Suppressor macrophage treated with lipopolysaccharide for 1 hour (primary cell): ENCODE data around the gene CEP85L.

Experiments used
- DNase-seq, 3 donors: peaks; one replicate each; pipeline ENCODE4 v3.0.0-alpha.2; 2020 to 2022

Gene CEP85L

DNA sequence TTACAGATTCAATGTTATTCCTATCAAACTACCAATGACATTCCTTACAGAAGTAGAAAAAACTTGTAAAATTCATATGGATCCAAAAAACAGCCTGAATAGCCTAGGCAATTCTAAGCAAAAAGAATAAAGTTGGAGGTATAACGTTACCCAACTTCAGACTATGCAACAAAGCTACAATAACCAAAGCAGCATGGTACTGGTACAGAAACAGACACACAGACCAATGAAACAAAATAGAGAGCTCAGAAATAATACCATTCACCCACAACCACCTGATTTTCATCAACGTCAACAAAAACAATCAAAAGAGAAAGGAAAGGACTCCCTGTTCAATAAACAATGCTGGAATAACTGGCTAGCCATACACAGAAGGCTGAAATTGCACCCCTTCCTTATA is 120.4 kb downstream of the CEP85L start:
- DNase-seq, result no peak

DNA sequence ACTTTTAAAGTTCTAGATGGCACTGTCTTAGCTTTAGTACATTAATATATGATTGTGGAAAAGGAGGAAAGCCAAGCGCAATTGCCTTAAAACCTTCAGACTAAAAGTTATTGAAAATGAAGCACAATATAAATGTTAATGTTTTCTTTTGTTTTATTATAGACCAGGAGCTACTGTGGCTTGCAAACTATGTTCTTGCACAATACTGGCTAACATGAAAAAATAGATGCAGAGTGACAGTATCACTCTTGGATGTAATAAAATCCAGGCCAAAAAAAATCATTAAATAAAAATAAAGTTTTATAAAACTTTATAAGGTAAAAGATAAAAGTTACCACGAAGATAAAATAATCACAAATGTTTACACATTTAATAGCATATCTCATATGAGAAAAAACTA is 121.6 kb downstream of the CEP85L start:
- no peak for DNase-seq

DNA sequence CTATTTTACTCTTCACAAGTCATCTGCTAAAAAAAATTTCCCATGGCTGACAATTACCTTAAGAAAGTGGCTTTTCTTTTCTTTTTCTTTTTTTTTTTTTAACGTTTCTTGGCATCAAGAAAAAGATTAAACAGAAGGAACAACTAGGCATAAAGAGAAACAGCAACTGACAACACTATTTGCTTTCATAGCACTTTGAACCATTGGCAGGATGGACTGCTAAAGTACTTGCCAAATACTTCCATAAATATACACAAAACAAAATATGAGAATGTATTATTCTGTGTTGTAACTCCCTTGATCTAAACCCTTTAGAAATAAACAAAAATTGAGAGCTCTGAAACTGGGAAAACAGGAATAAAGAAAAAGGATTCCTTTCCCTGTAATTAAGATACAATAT is 123.3 kb downstream of the CEP85L start:
- no peak for DNase-seq

DNA sequence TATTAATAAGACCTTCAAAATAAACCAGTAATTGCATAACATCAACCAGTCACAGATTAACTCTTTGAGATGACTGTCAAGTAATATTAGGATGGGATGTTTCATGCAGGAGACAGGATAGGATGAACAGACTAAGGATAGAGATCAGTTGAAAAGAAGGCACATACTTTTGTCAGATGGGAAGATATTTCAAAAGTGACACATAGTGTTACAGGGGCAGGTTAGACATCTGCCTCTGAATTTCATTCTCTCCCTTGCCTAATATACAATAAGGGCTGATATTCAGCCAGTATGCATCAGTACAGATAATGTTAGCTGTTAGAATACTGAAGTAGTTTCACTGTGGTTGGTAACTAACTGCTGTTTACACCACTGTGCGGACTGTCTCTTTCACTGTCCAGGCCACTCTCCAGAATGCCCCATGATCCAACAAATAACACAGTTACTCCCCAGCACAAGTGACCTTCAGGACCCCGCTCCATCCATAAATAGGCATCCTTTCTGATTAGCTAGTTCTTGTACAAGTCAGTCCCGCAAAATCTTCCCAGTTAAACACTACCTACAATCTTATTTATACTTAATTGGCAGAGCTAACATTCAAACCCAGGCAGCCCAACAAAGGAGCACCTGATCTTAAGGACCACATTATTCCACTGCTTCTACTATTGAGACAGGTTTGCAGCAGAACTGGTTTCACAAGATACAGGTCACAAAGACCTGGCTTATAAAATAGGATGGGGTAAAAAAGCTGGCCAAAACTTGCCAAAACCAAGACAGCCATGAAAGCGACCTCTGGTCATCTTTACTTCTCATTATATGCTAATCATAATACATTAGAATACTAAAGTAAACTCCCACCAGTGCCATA is 125.2 kb downstream of the CEP85L start:
- DNase-seq, result no peak

DNA sequence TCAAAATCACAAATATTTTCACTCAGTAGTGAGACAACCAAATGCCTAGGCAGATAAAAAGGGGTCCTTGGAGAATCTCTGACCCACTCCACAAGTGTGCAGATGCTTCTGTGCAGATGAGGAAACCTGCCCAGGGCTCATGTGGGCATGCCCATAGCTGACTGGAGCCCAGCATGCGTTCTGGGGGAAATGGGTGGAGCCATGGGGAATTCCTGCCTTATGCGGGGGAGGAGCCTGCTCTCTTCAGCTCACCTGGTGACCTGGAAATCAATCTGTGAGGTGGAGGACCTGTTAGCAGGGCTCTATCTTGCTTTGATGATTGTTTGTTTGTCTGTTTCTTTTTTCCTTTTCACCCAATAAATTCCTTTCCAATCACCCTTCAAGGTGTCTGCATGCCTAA is 126.7 kb downstream of the CEP85L start:
- no peak for DNase-seq

DNA sequence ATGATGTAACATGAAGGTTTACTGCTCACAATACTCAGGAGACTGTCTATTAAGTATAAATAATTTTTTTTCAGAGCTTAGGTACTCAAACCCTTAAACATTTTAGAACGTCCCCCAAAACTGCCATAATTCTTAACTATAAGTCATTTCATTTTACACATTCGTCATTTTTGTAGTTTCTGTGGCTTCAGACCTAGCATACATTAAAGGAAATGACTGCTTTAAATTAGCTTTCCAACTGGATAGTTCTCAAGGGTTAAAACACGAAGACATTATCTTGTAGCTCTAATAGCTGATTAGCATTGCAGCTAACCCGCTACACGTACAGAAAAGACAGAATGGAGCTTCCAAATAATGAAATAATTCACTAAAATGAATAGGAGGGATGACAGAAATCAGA is 128.2 kb downstream of the CEP85L start:
- no peak for DNase-seq

DNA sequence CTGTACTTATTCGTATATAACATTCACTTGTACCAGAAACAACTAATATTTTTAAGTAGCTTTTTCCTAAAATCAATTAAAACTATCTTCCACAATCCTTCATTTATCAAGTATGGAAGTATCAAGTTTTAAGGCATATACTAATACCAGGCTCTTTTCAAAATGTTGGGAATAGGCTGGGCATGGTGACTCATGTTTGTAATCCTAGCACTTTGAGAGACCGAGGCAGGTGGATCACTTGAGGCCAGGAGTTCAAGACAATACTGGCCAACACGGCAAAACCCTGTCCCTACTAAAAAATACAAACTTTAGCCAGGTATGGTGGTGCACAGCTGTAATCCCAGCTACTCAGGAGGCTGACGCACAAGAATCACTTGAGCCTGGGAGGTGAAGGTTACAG is 129.0 kb downstream of the CEP85L start:
- no peak for DNase-seq

DNA sequence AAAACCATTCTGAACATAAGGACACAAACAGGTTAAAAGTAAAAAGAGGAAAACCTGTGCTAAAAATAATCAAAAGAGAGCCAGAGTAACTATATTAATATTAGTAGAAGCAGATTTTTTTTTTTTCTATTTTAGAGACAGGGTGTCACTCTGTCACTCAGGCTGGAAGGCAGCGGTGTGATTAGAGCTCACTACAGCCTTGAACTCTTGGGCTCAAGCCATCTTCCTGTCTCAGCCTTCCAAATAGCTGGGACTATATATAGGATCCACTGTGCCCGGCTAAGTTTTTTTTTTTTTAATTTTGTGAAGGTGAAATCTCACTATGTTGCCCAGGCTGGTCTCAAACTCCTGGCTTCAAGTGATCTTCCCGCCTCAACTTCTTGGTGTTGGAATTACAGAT is 136.7 kb downstream of the CEP85L start:
- no peak for DNase-seq

DNA sequence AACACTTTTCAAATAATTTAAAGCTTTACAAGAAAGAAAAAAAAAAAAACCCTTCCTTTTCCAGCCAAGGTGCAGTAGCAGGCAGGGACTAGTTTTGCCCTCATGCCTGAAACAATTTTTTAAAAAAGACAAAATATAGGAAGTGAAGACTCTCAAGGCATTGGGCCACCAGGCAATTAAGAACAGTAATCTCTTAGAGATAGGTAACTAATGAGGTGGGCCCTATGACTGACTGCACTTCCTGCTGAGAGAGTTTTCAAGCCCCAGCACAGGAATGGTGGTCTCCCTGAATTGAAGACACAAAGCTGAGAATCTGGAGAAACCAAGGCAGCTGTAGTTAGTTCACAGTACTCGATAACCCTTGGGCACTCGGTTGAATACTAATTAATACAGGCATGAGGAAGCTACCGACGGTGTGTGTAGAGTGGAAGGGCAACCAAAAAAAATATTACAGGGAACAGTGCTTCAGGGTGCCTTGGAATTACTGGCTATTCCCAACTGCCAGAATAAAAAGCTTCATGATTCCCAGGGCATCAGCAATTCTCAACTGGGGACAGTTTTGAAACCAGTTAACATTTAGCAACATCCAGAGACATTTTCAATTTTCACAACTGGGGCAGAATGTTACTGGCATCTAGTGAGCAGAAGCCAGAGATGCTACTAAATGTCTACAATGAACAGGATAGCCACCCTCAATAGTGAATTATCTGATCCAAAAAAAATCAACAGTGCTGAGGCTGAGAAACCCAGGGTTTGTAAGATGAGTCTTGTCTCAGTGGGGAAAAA is 139.3 kb downstream of the CEP85L start:
- no peak for DNase-seq

DNA sequence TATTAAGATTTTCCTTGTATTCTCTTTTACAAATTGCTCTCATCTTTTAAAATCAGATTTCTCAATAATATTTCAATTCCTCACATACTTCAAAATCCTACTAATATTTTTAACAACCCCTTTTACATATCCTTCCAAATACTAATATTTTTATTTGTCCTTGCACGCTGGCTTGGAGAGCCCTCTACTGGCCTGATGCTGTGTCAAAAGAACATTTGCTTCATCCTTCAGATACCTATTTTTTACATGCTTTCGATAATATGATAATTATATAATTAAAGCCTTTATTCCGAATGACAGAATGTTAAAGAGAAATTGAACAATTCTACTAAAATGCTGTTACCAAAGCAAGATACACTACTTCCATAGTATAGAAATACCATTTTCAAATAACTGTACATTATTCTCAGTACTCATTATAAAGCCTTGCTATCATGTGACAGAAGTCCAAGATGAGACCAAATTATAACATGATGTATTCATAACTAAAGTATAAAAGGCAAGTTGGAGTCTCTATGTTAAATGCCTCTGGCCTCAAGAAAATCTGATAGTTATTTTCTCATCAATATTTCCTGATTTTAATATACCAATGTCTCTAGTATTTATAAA is 142.3 kb downstream of the CEP85L start:
- DNase-seq, result peak in 1 of 3 donors; percentile 7

DNA sequence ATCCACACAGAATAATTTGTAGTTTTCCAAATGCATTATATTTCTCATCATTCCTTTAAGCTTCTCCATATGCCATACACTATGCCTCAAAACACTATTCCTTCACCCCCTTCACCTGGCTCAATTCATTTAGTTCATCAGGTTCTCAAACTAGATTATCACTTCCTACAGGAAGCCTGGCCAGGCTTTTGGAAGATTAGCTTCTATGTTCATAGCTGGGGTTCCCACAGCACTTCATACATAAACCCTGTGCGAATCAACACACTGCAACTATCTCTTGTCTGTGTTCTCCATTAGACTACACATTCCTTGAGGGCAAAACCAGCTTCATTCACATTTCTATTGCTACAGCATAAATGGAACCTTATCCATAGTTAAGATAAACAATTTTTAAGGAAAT is 143.8 kb downstream of the CEP85L start:
- DNase-seq, result no peak

DNA sequence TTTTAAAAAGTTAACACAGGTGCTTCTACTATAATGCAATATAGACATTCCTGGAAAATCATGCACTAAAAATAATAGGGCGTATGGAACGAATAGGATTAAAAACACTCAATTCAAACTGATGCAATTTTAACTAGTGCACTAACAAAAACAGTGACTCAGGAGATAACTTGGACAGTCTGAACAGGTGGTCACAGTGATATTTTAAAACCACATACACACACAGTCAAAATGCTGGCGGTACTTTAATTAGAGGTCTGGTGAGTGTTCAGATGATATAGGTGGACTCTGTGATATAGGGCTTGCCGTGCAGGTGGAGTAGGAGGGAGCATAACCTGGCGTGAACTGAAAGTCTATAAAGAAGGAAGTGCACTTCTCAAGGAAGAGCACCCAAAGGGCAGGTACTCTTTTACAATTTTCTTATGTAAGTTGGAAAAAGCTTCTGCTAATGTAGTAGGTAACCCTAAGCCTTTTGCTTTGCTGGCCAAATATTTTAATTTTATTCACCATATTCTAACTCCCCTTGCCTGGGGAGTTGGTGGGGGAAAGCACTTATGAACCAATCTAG is 145.2 kb downstream of the CEP85L start:
- no peak for DNase-seq

DNA sequence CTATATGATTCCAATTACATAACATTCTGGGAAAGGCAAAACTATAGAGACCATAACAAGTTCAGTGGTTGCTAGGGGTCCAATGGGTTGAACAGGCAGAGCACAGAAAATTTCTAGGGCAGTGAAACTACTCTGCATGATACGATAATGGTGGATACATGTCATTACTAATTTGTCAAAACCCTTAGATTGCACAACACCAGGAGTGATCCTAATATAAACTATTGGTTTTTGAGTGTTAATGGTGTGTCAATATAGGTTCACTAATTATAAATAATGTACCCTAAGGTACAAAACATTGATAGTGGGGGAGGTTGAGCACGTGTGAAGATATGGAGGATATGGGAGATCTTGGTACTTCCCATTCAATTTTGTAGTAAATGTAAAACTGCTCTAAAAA is 145.7 kb downstream of the CEP85L start:
- DNase-seq, result no peak

DNA sequence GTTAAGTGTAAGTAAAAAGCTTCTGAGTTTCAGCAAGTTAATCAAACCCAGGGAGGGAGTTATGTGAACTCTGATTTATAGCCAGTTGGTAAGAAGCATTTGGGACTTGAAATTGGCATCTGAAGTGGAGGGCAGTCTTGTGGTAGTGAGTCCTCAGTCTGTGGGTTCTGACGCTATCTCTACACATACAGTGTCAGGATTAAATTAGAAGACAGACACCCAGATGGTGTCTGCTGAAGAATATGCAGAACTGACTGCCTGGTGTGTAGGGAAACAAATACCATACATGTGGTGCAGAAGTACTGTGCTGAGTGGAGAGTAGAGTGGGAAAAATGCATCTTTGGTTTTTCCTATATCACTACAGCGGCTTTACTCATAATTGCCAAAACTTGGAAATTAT is 146.8 kb downstream of the CEP85L start:
- DNase-seq, result no peak

DNA sequence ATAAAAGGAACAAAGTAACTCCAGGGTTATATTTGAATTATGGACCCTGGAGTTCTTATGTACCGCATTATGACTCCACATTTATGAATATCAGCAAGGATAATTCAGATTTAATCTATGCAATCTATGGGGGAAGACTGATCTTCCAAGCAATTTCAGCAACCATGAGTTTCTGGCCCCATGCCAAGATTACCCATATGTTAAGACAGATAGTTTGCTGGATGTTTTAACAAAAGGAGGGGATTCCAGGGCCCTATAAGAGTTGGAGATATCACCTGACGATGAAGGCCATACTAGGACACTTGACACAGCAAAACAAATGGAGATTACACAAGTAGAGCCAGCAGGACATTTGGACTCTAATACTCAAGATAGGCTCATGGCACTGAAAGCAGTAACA is 149.2 kb downstream of the CEP85L start:
- DNase-seq, result no peak

DNA sequence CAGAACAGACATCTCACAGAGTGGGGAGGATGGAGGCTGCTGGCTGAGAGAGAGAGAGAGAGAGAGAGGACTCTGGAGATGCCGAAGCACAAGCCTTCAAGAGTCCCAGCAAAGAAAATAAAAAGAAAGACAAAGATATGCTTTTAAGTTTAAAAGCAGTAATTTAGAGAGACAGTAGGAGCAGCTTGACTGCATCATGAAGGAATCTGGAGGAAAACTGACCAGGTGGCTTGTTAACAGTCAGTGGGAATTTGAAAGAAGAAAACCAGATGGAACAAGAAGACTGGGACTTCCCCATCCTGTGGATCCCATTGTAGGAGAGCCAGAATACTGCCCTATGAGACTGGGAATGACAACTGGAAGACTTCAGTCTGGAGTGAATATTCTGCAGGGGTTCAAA is 149.6 kb downstream of the CEP85L start:
- no peak for DNase-seq

DNA sequence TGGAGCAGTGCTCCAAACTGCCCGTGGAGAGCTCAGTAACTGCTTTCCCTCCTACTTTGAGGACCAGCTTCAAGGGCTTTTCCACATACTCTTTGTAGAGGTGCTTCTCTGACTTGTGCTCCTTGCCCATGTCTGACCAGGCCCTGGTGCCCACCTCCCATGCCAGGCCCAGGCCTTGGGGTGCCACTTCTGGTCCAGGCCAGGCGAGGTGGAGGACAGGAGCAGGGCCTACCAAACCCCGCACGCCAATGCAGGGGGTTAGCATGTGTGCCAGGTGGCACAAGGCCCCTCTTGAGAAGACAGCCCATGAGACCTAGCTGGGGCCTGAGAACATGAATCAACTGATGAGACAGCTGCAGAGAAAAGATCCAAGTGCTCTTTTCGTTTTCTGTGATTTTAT is 150.3 kb downstream of the CEP85L start:
- no peak for DNase-seq

DNA sequence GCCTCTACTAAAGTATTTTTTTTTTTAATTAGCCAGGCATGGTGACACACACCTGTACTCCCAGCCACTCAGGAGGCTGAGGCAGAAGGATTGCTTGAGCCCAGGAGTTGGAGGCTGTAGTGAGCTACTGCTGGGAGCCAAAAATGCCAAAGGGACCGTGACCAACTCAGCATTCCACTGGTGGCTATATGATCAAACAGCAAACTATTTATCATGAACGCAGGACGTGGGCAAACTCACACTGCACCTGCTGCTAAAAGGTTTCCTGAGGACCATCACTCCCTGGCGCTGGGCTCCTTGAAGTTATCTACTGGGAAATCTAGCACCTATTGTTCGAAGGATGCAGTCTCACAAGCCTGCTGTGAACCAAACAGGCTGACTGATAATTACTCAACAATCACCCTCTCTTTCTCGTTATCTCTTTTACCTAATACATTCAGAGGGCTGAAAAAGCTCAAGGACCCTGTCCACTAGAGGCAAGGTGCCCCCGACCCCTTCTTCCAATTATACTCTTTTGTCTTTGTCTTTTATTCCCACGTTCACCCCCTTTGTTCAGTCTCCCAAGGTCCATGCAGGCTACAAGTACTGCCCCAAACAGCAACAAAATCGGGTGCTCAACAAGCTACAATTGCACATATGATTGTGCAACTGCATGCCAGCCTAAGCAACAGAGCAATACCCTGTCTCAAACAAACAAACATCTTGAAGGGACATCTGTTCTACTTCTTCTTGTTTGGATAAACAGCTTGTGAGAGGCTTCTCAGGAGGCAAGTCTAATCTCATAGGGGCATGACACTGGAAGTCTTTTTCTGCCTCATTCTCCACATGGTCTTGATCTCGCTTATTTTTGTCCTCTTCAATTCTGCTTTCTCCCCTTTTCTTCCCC is 151.0 kb downstream of the CEP85L start:
- no peak for DNase-seq

DNA sequence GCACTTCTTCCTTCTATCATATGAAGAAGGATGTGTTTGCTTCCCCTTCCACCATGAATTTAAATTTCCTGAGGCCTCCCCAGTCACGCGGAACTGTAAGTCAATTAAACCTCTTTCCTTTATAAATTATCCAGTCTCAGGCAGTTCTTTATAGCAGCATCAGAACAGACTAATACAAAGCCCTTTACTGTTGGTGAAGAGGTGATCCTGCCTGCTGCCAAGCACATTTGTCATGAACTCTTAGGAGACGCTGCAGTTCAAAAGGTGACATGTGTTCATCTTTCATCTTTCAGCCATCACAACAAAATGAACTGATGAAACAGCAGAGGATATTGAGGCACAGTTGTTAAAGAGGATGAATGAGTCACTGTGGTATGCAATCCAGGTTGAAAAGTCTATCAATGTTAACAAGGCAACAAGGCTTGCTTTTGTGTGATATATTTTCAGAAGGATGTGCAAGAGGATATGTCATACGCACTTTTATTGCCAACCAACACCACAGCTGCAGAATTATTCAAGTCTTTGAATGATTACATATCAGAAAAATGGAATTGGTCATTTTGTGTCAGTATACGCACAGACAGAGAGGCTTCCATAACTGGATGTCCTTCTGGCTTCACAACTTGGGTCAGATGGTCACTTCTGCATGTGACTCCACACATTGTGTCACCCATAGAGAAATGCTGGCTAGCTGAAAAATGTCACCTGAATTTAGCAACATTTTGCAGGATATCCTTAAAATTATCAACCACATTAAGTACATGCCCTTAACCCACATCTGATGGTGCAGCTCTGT is 155.7 kb downstream of the CEP85L start:
- no peak for DNase-seq

DNA sequence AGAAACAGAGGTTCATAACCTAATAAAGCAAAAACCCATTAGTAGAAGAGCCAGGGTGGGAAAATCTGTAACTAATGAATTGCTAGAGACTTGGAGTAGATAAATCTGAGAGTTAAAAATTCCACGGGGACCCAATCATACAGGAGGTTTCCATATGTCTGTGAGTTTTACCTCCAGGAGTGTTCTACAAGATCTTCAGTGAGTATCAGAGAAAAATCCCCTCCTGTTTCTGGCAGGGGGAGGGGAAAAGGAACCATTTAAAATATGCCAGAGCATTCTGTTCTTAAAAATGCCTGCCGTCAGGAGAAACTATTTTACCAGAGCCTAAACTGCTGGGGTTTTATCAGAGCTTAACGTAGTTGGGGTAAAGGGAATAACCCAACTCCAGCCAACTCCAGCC is 157.3 kb downstream of the CEP85L start:
- DNase-seq, result no peak

DNA sequence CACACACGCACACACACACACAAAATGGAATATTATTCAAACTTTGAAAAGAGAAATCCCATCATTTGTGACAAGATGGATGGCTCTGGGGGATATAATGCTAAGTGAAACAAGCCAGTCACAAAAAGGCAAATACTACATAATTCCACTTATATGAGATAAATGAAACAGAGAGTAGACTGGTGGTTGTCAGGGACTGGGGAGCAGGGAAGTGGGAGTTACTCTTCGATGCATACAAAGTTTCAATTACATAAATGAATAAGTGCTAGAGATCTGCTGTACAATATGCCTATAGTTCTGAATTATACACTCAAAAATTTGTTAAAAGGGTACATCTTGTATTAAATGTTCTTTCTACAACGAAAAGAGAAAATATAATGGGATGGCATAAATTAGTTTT is 161.4 kb downstream of the CEP85L start:
- DNase-seq, result no peak

DNA sequence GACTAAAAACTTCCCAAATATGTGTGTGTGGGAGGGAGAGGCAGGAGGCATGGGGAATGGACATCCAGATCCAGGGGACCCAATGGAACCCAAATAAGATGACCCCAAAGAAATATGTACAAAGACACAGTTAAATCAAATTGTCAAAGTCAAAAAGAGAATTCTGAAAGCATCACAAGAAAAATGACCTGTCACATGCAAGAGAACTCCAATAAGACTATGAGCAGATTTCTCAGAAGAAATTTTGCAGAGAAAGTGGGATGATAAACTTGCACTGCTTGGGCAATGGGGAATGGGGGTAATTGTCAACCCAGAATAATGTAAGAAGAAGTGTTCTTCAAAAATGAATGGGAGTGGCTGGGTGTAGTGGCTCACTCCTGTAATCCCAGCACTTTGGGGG is 162.8 kb downstream of the CEP85L start:
- no peak for DNase-seq
